K562 (cell line): ENCODE results near the gene ORAI3. TPM values are rescaled to one million over a fixed set of nuclear protein-coding genes. Genes with fewer than 3 reads are reported as not detected.

Source experiments
- TARDBP ChIP-seq: fragments of 450-650 bp; IDR thresholded peaks from 2 replicates; pipeline ENCODE4 v1.6.1; 2016
- U2AF2 ChIP-seq: fragments of 200-400 bp; formaldehyde crosslinking; optimal IDR thresholded peaks from 2 replicates; pipeline ENCODE3; 2017; ENCODE audit warnings: low read depth, mild to moderate bottlenecking, low read length
- polyA plus RNA-seq, 8 experiments: library from polyadenylated mRNA; depleted of rRNA in 4 of 8; stranded (reverse) in 5 of 8; unstranded in 3 of 8; fragments of >200 nt; fragmentation: Nextera tagmentation in 2 of 8; fragmentation: Illumina TruSeq in 1 of 8; extraction: Ambion mirVana in 2 of 8; extraction: Trizol in 1 of 8; gene quantifications; 2 replicates each; pipeline versions ENCODE4 v1.2.1 to v1.2.3, GENCODE V29; 2011 to 2014; ENCODE audit warnings: inconsistent platforms in 1 of 8, missing spikeins in 1 of 8
- total RNA-seq, 7 experiments: library from RNA; depleted of rRNA in 6 of 7; stranded (reverse); fragments of >200 nt in 6 of 7; fragmentation: Illumina TruSeq in 2 of 7; extraction: Trizol in 2 of 7; gene quantifications; 2 replicates each; pipeline versions ENCODE4 v1.2.1 to v1.2.3, GENCODE V29; 2011 to 2021; ENCODE audit warnings: low replicate concordance in 1 of 7
- TF ChIP-seq, protein P1 (sequence below): sonication (generic); formaldehyde crosslinking; IDR thresholded peaks from 2 replicates; pipeline ENCODE4 v1.8.1; 2023; ENCODE audit warnings: mild to moderate bottlenecking, missing genetic modification reagents
- TF ChIP-seq, protein P2 (sequence below): fragments of 450-650 bp; IDR thresholded peaks from 2 replicates; pipeline ENCODE4 v1.6.1; 2017; ENCODE audit warnings: mild to moderate bottlenecking, moderate library complexity
- TF ChIP-seq, protein P3 (sequence below), 2 experiments: fragments of 450-650 bp in 1 of 2; sonication (generic) in 1 of 2; formaldehyde crosslinking in 1 of 2; IDR thresholded peaks; 2 replicates each; pipeline versions ENCODE4 v1.7.1 to v1.9.0; 2016 to 2022; ENCODE audit warnings: inconsistent platforms in 1 of 2, mild to moderate bottlenecking in 1 of 2, missing genetic modification reagents in 1 of 2
- TF ChIP-seq, protein P4 (sequence below), 2 experiments: fragments of 450-650 bp in 1 of 2; sonication (generic) in 1 of 2; formaldehyde crosslinking in 1 of 2; IDR thresholded peaks in 1 of 2; conservative IDR thresholded peaks in 1 of 2; 2 replicates each; pipeline versions ENCODE4 v1.6.1 to v1.8.1; 2016 to 2023; ENCODE audit warnings: mild to moderate bottlenecking in 2 of 2, moderate library complexity in 2 of 2, inconsistent platforms in 1 of 2, missing genetic modification reagents in 1 of 2

The ORAI3 gene
- total and polyA plus RNA-seq, 9 of the 15 experiments (the other 6 are each of a cell fraction or from before 2014, with no cell fraction given): 4.9 to 23.3 (median 14.1) TPM

DNA sequence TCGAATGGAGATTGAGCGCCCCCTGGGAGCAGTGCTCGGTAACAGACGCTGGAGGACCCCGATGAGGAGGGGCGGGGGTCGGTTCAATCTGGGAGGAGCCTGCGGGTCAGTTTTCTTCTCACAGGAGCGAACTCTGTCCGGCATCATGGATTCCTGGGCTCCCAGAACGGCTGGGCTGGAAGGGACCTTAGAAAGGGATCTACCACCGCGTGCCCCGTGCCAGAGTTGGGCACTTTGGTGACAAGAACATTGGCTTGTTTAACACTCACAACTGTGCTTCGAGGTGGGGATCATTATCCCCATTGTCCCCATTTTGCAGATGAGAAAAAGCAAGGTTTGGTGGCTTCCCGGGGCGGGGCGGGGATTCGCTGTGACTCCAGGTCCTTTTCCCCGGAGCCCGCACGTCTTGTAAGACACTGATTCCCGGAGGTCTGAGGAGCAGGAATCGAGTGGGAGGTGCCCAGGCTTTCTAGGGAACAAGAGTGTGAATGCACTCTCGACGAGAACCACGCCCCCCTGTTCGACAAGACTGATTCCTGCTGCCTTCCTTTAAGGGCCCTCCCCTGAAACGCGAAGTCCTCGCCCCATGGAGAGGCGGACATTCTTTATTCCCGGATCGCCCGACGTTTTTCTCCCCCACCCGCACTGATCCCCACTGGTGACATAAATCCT, 27.0 kb upstream of the ORAI3 start (continued):
- TF ChIP-seq, protein P1, sequence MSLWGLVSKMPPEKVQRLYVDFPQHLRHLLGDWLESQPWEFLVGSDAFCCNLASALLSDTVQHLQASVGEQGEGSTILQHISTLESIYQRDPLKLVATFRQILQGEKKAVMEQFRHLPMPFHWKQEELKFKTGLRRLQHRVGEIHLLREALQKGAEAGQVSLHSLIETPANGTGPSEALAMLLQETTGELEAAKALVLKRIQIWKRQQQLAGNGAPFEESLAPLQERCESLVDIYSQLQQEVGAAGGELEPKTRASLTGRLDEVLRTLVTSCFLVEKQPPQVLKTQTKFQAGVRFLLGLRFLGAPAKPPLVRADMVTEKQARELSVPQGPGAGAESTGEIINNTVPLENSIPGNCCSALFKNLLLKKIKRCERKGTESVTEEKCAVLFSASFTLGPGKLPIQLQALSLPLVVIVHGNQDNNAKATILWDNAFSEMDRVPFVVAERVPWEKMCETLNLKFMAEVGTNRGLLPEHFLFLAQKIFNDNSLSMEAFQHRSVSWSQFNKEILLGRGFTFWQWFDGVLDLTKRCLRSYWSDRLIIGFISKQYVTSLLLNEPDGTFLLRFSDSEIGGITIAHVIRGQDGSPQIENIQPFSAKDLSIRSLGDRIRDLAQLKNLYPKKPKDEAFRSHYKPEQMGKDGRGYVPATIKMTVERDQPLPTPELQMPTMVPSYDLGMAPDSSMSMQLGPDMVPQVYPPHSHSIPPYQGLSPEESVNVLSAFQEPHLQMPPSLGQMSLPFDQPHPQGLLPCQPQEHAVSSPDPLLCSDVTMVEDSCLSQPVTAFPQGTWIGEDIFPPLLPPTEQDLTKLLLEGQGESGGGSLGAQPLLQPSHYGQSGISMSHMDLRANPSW (CRISPR knock-in tag): no peak; the same call in none of the 2 replicates
- TF ChIP-seq, protein P2, sequence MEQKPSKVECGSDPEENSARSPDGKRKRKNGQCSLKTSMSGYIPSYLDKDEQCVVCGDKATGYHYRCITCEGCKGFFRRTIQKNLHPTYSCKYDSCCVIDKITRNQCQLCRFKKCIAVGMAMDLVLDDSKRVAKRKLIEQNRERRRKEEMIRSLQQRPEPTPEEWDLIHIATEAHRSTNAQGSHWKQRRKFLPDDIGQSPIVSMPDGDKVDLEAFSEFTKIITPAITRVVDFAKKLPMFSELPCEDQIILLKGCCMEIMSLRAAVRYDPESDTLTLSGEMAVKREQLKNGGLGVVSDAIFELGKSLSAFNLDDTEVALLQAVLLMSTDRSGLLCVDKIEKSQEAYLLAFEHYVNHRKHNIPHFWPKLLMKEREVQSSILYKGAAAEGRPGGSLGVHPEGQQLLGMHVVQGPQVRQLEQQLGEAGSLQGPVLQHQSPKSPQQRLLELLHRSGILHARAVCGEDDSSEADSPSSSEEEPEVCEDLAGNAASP: no peak
- TF ChIP-seq, protein P3, sequence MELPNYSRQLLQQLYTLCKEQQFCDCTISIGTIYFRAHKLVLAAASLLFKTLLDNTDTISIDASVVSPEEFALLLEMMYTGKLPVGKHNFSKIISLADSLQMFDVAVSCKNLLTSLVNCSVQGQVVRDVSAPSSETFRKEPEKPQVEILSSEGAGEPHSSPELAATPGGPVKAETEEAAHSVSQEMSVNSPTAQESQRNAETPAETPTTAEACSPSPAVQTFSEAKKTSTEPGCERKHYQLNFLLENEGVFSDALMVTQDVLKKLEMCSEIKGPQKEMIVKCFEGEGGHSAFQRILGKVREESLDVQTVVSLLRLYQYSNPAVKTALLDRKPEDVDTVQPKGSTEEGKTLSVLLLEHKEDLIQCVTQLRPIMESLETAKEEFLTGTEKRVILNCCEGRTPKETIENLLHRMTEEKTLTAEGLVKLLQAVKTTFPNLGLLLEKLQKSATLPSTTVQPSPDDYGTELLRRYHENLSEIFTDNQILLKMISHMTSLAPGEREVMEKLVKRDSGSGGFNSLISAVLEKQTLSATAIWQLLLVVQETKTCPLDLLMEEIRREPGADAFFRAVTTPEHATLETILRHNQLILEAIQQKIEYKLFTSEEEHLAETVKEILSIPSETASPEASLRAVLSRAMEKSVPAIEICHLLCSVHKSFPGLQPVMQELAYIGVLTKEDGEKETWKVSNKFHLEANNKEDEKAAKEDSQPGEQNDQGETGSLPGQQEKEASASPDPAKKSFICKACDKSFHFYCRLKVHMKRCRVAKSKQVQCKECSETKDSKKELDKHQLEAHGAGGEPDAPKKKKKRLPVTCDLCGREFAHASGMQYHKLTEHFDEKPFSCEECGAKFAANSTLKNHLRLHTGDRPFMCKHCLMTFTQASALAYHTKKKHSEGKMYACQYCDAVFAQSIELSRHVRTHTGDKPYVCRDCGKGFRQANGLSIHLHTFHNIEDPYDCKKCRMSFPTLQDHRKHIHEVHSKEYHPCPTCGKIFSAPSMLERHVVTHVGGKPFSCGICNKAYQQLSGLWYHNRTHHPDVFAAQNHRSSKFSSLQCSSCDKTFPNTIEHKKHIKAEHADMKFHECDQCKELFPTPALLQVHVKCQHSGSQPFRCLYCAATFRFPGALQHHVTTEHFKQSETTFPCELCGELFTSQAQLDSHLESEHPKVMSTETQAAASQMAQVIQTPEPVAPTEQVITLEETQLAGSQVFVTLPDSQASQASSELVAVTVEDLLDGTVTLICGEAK (IDR thresholded peaks at IDR 0.05): no peak
- TF ChIP-seq, protein P3 (CRISPR knock-in tag; IDR thresholded peaks at IDR 0.05): no peak
- TF ChIP-seq, protein P4, sequence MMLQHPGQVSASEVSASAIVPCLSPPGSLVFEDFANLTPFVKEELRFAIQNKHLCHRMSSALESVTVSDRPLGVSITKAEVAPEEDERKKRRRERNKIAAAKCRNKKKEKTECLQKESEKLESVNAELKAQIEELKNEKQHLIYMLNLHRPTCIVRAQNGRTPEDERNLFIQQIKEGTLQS (IDR thresholded peaks at IDR 0.05): no peak
- TF ChIP-seq, protein P4 (CRISPR knock-in tag; conservative IDR thresholded peaks at IDR 0.05): peak; percentile 60; the same call in 1 of the 2 replicates
- no peak for TF ChIP-seq U2AF2
- no peak for TF ChIP-seq TARDBP
